Endometrium (tissue), 2 donors: ENCODE data around the gene FAM234A.
"Not testable (repeated sequence)": the region's sequence is repeated elsewhere in the genome, so short reads cannot be mapped to it uniquely, and the experiment has no call there.

ENCODE experiments used
- FAIRE-seq: peaks from 2 replicates; lab custom pipeline; 2012; peaks lifted over from hg19 to GRCh38; lab: Jason Lieb, UNC
- donor health status: control.
- donor health status: control.

The FAM234A gene

DNA sequence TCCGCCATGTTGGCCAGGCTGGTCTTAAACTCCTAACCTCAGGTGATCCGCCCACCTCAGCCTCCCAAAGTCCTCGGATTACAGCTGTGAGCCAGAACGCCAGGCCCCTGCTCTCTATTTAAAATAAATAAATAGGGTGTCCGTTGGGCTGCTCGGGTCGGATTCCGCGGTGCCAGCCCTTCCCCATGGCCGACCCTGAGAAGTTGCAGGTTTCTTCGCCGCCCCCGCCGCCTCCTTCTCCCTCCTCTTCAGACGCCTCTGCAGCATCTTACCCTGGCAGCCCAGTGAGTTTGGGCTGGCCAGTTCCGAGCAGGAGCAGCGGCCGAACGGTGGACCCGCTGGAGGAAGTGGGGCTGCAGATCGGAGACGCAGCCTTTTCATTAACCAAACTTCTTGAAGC, 3.7 kb upstream of the FAM234A start:
- FAIRE-seq, result no peak

GRCh38 chr16:239948-240277, 5.3 kb downstream of the FAM234A start:
- FAIRE-seq, result no peak

DNA sequence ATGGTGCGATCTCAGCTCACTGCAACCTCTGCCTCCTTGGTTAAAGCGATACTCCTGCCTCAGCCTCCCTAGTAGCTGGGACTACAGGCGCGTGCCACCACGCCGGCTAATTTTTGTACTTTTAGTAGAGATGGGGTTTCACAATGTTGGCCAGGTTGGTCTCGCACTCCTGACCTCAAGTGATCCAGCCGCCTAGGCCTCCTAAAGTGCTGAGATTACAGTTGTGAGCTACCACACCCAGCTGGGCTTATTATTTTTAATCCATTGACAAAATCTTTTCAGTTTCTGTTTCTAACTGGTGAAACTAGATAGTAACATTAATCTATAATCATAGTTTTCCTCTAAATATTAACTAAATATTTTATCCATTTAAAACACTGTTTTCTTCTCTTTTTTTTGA, 5.9 kb downstream of the FAM234A start:
- no peak for FAIRE-seq

DNA sequence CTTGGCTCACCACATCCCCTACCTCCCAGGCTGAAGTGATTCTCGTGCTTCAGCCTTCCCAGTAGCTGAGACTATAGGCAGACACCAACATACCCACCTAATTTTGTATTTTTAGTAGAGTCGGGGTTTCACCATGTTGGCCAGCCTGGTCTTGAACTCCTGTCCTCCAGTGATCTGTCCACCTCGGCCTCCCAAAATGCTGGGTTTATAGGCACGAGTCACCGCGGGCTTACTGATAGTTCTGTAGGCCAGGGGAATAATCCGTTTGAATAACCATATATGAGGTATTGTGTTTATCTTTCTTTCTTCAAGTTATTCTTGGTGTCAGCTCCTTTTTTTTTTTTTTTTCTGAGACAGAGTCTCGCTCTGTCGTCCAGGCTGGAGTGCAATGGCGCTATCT, 7.7 kb downstream of the FAM234A start:
- FAIRE-seq, result no peak

DNA sequence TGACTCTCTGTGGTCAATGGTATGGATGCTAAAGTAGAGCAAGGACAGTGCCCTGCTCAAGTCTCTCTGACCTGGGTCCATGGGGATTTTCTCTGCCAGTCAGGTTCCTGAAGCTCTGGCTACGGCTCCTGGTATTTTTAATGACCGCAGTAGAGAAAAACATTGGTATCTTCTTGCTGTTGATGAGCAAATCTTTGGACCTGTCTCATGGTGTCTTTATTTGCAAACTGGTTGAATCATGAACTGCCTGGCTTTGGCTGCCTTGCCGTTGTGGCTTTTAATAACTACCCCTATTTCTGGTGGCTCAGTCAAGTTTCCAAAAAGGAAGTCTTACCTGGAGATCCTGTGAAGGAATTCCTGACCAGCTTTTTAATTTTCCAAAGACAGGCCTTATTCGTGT, 8.7 kb downstream of the FAM234A start:
- FAIRE-seq, result no peak

DNA sequence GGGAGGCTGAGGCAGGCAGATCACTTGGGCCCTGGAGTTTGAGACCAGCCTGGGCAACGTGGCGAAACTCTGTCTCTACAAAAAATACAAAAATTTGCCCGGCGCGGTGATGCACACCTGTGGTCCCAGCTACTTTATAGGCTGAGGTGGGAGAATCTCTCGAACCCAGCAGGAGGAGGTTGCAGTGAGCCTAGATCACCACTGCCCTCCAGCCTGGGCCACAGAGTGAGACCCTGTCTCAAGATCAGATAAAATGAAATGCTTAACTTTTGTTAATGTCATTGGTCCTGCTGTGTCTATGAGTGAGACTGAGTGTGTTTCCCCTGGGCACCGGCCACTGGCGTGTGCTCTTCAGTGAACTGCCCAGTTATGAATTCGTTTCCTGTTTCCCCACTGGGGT, 10.5 kb downstream of the FAM234A start:
- no peak for FAIRE-seq

DNA sequence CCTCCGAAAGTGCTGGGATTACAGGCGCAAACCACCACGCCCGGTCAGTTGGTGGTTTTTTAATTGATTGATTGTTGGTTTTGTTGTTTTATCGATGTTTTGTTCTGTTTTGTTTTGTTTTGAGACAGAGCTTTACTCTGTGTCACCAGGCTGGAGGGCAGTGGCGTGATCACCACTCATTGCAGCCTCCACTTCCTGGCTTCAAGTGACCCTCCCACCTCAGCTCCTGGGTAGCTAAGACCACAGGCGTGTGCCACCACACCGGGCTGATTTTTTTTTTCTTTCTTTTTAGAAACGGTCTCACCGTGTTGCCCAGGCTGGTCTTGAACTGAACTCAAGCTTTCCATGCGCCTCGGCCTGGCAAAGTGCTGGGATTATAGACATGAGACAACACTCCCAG, 12.4 kb downstream of the FAM234A start:
- no peak for FAIRE-seq

- no peak for FAIRE-seq
Measured at GRCh38 chr16:249431-249830, 14.8 kb downstream of the FAM234A start.

- no peak for FAIRE-seq
Measured at GRCh38 chr16:252366-253337, 18.0 kb downstream of the FAM234A start.

- FAIRE-seq, result no peak
Measured at GRCh38 chr16:253833-254232, 19.2 kb downstream of the FAM234A start.

GRCh38 chr16:254461-254860, 19.8 kb downstream of the FAM234A start:
- FAIRE-seq, result no peak

DNA sequence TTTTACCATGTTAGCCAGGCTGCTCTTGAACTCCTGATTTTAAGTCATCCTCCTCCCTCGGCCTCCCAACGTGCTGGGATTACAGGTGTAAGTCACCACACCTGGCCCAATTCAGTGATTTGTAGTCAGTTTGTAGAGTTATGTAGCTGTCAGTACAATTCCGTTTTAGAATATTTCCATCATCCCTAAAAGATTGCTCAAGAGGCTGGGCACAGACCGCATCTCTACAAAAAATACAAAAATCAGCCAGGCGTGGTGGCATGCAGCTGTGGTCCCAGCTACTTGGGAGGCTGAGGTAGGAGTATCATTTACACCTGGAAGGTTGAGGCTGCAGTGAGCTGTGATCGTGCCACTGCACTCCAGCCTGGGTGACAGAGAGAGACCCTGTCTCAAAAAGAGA, 20.6 kb downstream of the FAM234A start:
- FAIRE-seq, result no peak

DNA sequence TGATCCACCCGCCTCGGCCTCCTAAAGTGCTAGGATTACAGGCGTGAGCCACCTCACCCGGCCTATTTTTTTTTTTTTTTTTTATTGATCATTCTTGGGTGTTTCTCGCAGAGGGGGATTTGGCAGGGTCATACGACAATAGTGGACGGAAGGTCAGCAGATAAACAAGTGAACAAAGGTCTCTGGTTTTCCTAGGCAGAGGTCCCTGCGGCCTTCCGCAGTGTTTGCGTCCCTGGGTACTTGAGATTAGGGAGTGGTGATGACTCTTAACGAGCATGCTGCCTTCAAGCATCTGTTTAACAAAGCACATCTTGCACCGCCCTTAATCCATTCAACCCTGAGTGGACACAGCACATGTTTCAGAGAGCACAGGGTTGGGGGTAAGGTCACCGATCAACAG, 23.5 kb downstream of the FAM234A start:
- FAIRE-seq, result not testable (repeated sequence)

- FAIRE-seq, result no peak
Measured at GRCh38 chr16:259226-259625, 24.6 kb downstream of the FAM234A start.

DNA sequence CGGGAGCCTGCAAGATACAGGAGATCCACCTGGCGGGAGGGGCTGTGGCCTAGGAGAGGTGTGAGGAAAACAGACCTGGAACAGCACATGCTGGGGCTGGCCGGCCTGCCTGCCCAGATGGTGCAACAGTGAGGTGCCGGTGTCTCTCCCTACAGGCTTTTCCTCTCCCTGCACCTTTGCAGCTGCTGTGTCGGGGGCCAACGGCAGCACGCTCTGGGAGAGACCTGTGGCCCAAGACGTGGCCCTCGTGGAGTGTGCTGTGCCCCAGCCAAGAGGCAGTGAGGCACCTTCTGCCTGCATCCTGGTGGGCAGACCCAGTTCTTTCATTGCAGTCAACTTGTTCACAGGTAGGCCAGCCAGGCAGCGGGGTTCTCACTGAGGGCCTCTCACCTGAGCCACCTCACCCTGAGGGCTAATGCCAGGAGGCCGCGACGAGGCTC, 25.2 kb downstream of the FAM234A start:
- FAIRE-seq, result no peak

DNA sequence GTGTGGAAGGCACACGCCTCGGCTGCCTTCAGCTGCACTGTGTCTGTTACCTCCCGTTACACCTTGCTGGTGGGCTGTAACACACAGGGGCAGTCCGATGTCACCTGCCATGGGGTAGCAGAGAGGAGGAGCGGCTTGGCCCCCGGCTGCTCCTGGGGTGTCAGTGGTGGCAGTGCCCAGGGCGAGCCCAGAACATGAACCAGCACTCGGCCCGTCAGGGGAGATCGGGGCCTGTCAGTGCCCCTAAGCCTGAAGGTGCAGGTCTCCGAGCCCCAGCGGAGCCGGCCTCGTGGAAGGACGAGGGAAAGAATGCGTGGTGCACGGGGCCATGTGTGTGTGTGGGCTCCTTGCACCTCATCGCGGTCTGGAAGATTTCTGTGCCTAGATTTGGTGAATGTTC, 25.7 kb downstream of the FAM234A start:
- FAIRE-seq, result no peak

- no peak for FAIRE-seq
Measured at GRCh38 chr16:261031-261691, 26.5 kb downstream of the FAM234A start.

- FAIRE-seq, result no peak
Measured at GRCh38 chr16:262121-262745, 27.6 kb downstream of the FAM234A start.

GRCh38 chr16:263182-263774, 28.7 kb downstream of the FAM234A start:
- FAIRE-seq, result no peak

- FAIRE-seq, result no peak
Measured at GRCh38 chr16:263944-264343, 29.3 kb downstream of the FAM234A start.

DNA sequence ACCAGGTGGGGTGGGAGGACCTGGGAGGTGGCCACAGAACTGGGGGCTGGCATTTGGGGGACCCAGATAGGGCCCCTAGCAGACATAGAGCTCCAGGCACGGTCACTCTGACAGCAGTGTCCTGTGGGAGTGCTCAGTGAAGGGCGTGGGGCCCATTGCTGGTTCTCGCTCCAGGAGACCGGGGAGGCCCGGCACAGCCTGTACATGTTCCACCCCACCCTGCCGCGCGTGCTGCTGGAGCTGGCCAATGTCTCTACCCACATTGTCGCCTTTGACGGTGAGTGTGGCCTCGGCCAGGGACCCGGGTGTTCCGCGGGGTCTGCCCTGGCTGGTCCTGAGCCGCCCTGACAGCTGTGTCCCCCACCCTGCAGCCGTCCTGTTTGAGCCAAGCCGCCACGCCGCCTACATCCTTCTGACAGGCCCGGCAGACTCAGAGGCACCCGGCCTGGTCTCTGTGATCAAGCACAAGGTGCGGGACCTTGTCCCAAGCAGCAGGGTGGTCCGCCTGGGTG, 29.9 kb downstream of the FAM234A start:
- FAIRE-seq, result no peak

DNA sequence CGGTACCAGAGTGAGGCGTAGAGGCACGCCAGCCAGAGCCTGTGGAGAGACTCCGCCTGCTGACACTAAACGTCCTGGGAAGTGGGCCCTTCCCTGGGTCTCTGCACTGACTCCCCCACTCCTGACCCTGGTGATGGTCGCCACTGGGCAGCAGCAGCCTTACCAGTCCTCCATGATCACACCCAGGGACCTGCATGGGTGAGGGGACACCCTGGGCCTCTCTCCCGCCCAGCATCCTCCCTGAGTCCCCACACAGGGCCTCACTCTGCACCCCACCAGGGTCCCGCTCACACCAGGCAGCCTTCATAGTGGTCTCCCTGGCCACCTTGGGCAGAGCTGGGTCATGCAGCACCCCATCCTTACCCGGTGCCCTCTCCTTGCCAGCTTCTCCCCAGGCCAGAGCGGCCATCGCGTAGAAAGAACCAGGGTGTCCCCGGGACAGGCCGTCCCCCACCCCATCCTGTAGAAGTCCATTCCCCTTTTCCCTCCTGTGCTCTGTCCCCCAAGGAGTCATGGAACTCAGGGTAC, 30.4 kb downstream of the FAM234A start:
- FAIRE-seq, result no peak
